Measurements from ENCODE around the gene EPB41L4A.
A peak's percentile ranks its signal among the peaks of the same experiment; 100 is the strongest.

EPB41L4A gene

GRCh38 chr5:112161392-112161748 is 257.7 kb downstream of the EPB41L4A start:
- Histone ChIP-seq H3K27me3 (ENCODE audit: insufficient read depth, poor library complexity, severe bottlenecking) (no peaks in the 10 kb centered on the region), H3K4me3 (replicated peaks; ENCODE audit: insufficient read depth, low read length) (peak overlapping the region; percentile 56), H3K27ac (replicated peaks) (peak overlapping the region; percentile 92)
- TF ChIP-seq GABPA (IDR thresholded peaks at IDR 0.05; ENCODE audit: low read depth) (no peak), POLR2AphosphoS5 (IDR thresholded peaks at IDR 0.05; ENCODE audit: low read depth) (no peak), SPI1 (IDR thresholded peaks at IDR 0.05; ENCODE audit: borderline replicate concordance, low read depth) (no peak)
- TF ChIP-seq, protein P1, sequence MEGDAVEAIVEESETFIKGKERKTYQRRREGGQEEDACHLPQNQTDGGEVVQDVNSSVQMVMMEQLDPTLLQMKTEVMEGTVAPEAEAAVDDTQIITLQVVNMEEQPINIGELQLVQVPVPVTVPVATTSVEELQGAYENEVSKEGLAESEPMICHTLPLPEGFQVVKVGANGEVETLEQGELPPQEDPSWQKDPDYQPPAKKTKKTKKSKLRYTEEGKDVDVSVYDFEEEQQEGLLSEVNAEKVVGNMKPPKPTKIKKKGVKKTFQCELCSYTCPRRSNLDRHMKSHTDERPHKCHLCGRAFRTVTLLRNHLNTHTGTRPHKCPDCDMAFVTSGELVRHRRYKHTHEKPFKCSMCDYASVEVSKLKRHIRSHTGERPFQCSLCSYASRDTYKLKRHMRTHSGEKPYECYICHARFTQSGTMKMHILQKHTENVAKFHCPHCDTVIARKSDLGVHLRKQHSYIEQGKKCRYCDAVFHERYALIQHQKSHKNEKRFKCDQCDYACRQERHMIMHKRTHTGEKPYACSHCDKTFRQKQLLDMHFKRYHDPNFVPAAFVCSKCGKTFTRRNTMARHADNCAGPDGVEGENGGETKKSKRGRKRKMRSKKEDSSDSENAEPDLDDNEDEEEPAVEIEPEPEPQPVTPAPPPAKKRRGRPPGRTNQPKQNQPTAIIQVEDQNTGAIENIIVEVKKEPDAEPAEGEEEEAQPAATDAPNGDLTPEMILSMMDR (IDR thresholded peaks at IDR 0.05; ENCODE audit: insufficient read depth, low read length): no peak
- TF ChIP-seq, protein P2, sequence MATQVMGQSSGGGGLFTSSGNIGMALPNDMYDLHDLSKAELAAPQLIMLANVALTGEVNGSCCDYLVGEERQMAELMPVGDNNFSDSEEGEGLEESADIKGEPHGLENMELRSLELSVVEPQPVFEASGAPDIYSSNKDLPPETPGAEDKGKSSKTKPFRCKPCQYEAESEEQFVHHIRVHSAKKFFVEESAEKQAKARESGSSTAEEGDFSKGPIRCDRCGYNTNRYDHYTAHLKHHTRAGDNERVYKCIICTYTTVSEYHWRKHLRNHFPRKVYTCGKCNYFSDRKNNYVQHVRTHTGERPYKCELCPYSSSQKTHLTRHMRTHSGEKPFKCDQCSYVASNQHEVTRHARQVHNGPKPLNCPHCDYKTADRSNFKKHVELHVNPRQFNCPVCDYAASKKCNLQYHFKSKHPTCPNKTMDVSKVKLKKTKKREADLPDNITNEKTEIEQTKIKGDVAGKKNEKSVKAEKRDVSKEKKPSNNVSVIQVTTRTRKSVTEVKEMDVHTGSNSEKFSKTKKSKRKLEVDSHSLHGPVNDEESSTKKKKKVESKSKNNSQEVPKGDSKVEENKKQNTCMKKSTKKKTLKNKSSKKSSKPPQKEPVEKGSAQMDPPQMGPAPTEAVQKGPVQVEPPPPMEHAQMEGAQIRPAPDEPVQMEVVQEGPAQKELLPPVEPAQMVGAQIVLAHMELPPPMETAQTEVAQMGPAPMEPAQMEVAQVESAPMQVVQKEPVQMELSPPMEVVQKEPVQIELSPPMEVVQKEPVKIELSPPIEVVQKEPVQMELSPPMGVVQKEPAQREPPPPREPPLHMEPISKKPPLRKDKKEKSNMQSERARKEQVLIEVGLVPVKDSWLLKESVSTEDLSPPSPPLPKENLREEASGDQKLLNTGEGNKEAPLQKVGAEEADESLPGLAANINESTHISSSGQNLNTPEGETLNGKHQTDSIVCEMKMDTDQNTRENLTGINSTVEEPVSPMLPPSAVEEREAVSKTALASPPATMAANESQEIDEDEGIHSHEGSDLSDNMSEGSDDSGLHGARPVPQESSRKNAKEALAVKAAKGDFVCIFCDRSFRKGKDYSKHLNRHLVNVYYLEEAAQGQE (IDR thresholded peaks at IDR 0.05; ENCODE audit: insufficient replicate concordance, low read depth): no peak
- no peak for DNase-seq (ENCODE audit: low read depth in 1 of 2, low spot score in 1 of 2)

GRCh38 chr5:112160652-112161391 is 258.3 kb downstream of the EPB41L4A start:
- H3K27ac ChIP-seq (replicated peaks): peak overlapping the region; percentile 92
- no peaks in the 10 kb centered on the region for H3K27me3 ChIP-seq (ENCODE audit: insufficient read depth, poor library complexity, severe bottlenecking)
- H3K4me3 ChIP-seq (replicated peaks; ENCODE audit: insufficient read depth, low read length): peak overlapping the region; percentile 56
- TF ChIP-seq, protein P2 (IDR thresholded peaks at IDR 0.05; ENCODE audit: insufficient replicate concordance, low read depth): peak; percentile 57
- TF ChIP-seq SPI1 (IDR thresholded peaks at IDR 0.05; ENCODE audit: borderline replicate concordance, low read depth) (peak; percentile 31; the same call in 1 of the 2 replicates), GABPA (IDR thresholded peaks at IDR 0.05; ENCODE audit: low read depth) (no peak), POLR2AphosphoS5 (IDR thresholded peaks at IDR 0.05; ENCODE audit: low read depth) (peak; percentile 91)
- TF ChIP-seq, protein P1 (IDR thresholded peaks at IDR 0.05; ENCODE audit: insufficient read depth, low read length): peak; percentile 76
- DNase-seq (ENCODE audit: low read depth in 1 of 2, low spot score in 1 of 2): peak; percentile 66 to 84

DNA sequence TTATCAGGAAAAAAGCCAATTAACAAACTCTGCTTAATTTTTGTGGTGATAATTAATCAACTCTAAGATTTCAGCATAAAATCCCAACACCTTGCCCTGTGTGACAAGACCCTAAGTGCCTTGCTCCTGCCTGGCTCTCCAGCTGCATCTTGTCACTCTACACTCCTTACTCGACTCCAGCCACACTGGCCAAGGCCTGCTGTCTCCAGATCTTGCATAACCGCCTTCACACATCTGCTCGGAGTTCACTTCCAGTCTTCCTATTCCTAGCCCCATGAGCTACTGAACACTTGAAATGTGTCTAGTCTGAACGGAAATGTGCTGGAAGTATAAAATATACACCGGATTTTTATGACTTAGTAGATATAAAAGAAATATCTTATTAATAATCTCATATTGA is 259.6 kb downstream of the EPB41L4A start:
- H3K27ac ChIP-seq (replicated peaks): no peak overlapping the region
- H3K4me3 ChIP-seq (replicated peaks; ENCODE audit: insufficient read depth, low read length): no peak overlapping the region
- H3K27me3 ChIP-seq (ENCODE audit: insufficient read depth, poor library complexity, severe bottlenecking): no peaks in the 10 kb centered on the region
- DNase-seq (ENCODE audit: low read depth in 1 of 2, low spot score in 1 of 2): no peak
- TF ChIP-seq, protein P1 (IDR thresholded peaks at IDR 0.05; ENCODE audit: insufficient read depth, low read length): no peak
- TF ChIP-seq, protein P2 (IDR thresholded peaks at IDR 0.05; ENCODE audit: insufficient replicate concordance, low read depth): no peak
- no peak for TF ChIP-seq POLR2AphosphoS5 (IDR thresholded peaks at IDR 0.05; ENCODE audit: low read depth)
- TF ChIP-seq SPI1 (IDR thresholded peaks at IDR 0.05; ENCODE audit: borderline replicate concordance, low read depth): no peak
- TF ChIP-seq GABPA (IDR thresholded peaks at IDR 0.05; ENCODE audit: low read depth): no peak

All from HL-60 (cell line).